Adrenal gland (tissue), 12 donors: ENCODE data around the gene SLC27A3. TPM values are rescaled to one million over a fixed set of nuclear protein-coding genes. Genes with fewer than 3 reads are reported as not detected.
A peak's percentile ranks its signal among the peaks of the same experiment; 100 is the strongest.

Experiments
- DNase-seq, 7 donors: peaks; one replicate each; pipeline ENCODE4 v3.0.0-alpha.2; 2019 to 2020
- H3K27ac ChIP-seq, 5 donors: fragments of 200-600 bp; sonication (generic) in 4 of 5; 1 replicate in 3 of 5; 2 replicates in 2 of 5; pipeline versions ENCODE4 v1.5.1 to v1.8.0; 2016 to 2020; ENCODE audit warnings: mild to moderate bottlenecking in 1 of 5
- H3K27me3 ChIP-seq: fragments of 200-600 bp; 2 replicates; pipeline ENCODE4 v1.8.0; 2021
- H3K36me3 ChIP-seq, 2 donors: fragments of 200-600 bp; replicated peaks in 1 of 2; 1 replicate in 1 of 2; 2 replicates in 1 of 2; pipeline versions ENCODE4 v1.5.1 to v1.8.0; 2018 to 2022
- H3K4me1 ChIP-seq, 2 donors: fragments of 200-600 bp; replicated peaks in 1 of 2; 1 replicate in 1 of 2; 2 replicates in 1 of 2; pipeline versions ENCODE4 v1.5.1 to v1.8.0; 2018 to 2021
- H3K4me3 ChIP-seq, 4 donors: fragments of 200-600 bp; sonication (generic) in 3 of 4; one replicate each; pipeline ENCODE4 v1.5.1; 2016 to 2018
- H3K9me3 ChIP-seq, 3 donors: fragments of 200-600 bp; sonication (generic) in 1 of 3; replicated peaks in 1 of 3; 1 replicate in 2 of 3; 2 replicates in 1 of 3; pipeline versions ENCODE4 v1.5.1 to v1.8.0; 2016 to 2021
- POLR2A ChIP-seq, 2 donors: fragments of 450-650 bp; IDR thresholded peaks; one replicate each; pipeline ENCODE4 v1.6.1; 2017; ENCODE audit warnings: antibody characterized with exemption in 2 of 2, mild to moderate bottlenecking in 2 of 2, moderate library complexity in 1 of 2
- WGBS, 4 donors: extraction: QIAGEN DNeasy Blood & Tissue Kit in 2 of 4; methylation state at CpG; one replicate each; pipeline versions ENCODE4 v1.1.5 to v1.1.7; 2013 to 2017; 5-methylcytosine and 5-hydroxymethylcytosine counted together
- intact Hi-C, 2 donors: fragments of 100-400 bp; cut with DNase I; formaldehyde crosslinking; loops; one replicate each; pipeline versions ENCODE4 v1.14.1 to v1.15.0; 2022 to 2023
- polyA plus RNA-seq, 3 donors: library from polyadenylated mRNA; stranded (reverse); fragments of 200-250 nt in 2 of 3; fragments of 350-450 nt in 1 of 3; fragmentation: Illumina TruSeq in 1 of 3; extraction: RNeasy Lipid Tissue Mini Kit (QIAGEN cat#74804) in 1 of 3; gene quantifications; one replicate each; pipeline ENCODE4 v1.2.3, GENCODE V29; 2013 to 2014
- total RNA-seq, 9 donors: library from RNA; depleted of rRNA in 4 of 9; stranded (reverse); fragments of >200 nt in 4 of 9; fragments of 120-200 nt in 1 of 9; fragmentation: NEBNext Ultra II Directional in 1 of 9; extraction: Animal tissue kit (Norgen Biotek cat#: 25700) in 1 of 9; gene quantifications; one replicate each; pipeline versions ENCODE4 v1.1.0 to v1.2.4, GENCODE V29; 2013 to 2023
- TF ChIP-seq, protein P1 (sequence below), 6 experiments: fragments of 450-650 bp in 4 of 6; fragments of 200-600 bp in 2 of 6; sonication (generic) in 1 of 6; IDR thresholded peaks; 1 replicate in 5 of 6; 2 replicates in 1 of 6; pipeline versions ENCODE4 v1.5.1 to v1.8.0; 2016 to 2021; ENCODE audit warnings: antibody characterized with exemption in 6 of 6, mild to moderate bottlenecking in 2 of 6, moderate library complexity in 1 of 6
- donor health status: healthy with polysubstance abuse.
- donor health status: Bipolar disorder and iron deficiency.
- donor health status: DM: yes; HTN: yes; CAD: no.
- donor health status: DM: no; HTN: no; CAD: no.
- donor health status: DM: no; HTN: no; CAD: no.
- donor health status: DM: yes; HTN: yes; CAD: no.

The SLC27A3 gene
- total and polyA plus RNA-seq, 12 donors, result 9.5 to 85.0 (median 15.9) TPM

GRCh38 chr1:153798468-153798780 is 23.2 kb downstream of the SLC27A3 start:
- no peak overlapping the region for H3K4me3 ChIP-seq

GRCh38 chr1:153799016-153799415 is 23.8 kb downstream of the SLC27A3 start:
- Histone ChIP-seq H3K36me3 (no peaks in the 10 kb centered on the region), H3K4me1 (peaks cover 0 to 8% of the 10 kb centered on the region in 2 donors), H3K9me3 (no peaks in the 10 kb centered on the region), H3K27me3 (no peaks in the 10 kb centered on the region), H3K27ac (no peak overlapping the region), H3K4me3 (no peak overlapping the region)
- 85 to 96% (median 91%) methylated on average over 4 of the region's 4 CpGs for WGBS, 4 donors
- TF ChIP-seq, protein P1, sequence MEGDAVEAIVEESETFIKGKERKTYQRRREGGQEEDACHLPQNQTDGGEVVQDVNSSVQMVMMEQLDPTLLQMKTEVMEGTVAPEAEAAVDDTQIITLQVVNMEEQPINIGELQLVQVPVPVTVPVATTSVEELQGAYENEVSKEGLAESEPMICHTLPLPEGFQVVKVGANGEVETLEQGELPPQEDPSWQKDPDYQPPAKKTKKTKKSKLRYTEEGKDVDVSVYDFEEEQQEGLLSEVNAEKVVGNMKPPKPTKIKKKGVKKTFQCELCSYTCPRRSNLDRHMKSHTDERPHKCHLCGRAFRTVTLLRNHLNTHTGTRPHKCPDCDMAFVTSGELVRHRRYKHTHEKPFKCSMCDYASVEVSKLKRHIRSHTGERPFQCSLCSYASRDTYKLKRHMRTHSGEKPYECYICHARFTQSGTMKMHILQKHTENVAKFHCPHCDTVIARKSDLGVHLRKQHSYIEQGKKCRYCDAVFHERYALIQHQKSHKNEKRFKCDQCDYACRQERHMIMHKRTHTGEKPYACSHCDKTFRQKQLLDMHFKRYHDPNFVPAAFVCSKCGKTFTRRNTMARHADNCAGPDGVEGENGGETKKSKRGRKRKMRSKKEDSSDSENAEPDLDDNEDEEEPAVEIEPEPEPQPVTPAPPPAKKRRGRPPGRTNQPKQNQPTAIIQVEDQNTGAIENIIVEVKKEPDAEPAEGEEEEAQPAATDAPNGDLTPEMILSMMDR (IDR thresholded peaks at IDR 0.05), result no peak
- no peak for TF ChIP-seq POLR2A (IDR thresholded peaks at IDR 0.05)
- intact Hi-C loops, result loop anchor here (5.0 to 10.0 kb wide), 2 partner anchors 146 to 188 kb away; partner anchors contain the start of genes DENND4B (in 2 of the 2) and RAB13 (in 2 of the 2)
- peak in 1 of 7 donors; percentile 24 for DNase-seq

More at GRCh38 chr1:153798468-153798780, 23.2 kb downstream of the SLC27A3 start:
- DNase-seq, result peak in 1 of 7 donors; percentile 47
- no peaks in the 10 kb centered on the region for H3K36me3 ChIP-seq
- TF ChIP-seq POLR2A (IDR thresholded peaks at IDR 0.05), result no peak
- TF ChIP-seq, protein P1 (IDR thresholded peaks at IDR 0.05), result no peak
- H3K27me3 ChIP-seq, result no peaks in the 10 kb centered on the region
- H3K4me1 ChIP-seq, result peaks cover 0 to 2% of the 10 kb centered on the region in 2 donors
- no peaks in the 10 kb centered on the region for H3K9me3 ChIP-seq
- intact Hi-C loops, result loop anchor here (5.0 to 10.0 kb wide), 2 partner anchors 146 to 189 kb away; partner anchors contain the start of genes DENND4B (in 2 of the 2) and RAB13 (in 2 of the 2)
- 76 to 82% (median 79%) methylated on average over 3 of the region's 3 CpGs for WGBS, 4 donors
- H3K27ac ChIP-seq, result no peak overlapping the region

DNA sequence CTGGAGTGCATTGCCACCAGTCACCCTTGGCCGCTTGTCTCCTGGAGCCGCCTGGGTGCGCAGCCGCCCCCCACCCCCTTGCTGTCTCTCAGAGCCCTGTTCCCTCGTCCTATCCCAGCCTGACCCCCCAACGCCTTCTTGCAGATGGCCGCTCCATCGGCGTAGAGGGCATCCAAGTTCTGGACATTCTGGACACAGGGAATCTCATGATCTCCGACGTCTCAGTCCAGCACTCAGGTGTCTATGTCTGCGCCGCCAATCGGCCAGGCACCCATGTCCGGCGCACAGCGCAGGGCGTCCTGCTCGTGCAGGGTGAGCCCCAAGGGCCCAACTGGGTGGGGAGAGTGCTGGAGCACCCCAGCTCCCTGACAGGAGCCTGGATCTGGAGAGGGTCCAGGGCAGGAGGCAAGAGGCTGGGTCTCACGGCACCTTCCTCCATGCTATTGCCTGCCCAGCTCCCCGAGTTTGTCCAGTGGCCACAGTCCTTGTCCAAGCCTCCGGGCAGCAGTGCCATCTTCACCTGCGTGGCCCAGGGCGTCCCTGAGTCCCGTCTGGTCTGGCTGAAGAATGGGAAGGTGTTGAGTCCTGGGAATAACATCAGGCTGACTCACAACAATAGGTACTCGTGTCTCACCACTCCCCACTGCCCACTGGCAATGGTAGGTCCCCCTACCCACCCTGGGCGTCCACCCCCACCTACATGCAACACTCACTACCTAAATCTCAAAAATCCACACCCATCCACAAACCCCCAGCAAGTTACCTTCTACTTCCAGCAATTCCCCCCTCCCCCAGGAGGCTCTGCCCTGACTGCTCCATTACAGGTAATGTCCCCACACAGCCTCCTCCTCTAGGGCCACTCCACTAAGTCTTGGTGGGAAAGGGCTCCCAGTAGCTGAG is 24.6 kb downstream of the SLC27A3 start:
- TF ChIP-seq, protein P1 (IDR thresholded peaks at IDR 0.05), result no peak
- TF ChIP-seq POLR2A (IDR thresholded peaks at IDR 0.05), result no peak
- no peaks in the 10 kb centered on the region for H3K27me3 ChIP-seq
- no peaks in the 10 kb centered on the region for H3K36me3 ChIP-seq
- intact Hi-C loops, result loop anchor here (5.0 to 10.0 kb wide), 2 partner anchors 145 to 187 kb away; partner anchors contain the start of genes DENND4B (in 2 of the 2) and RAB13 (in 2 of the 2)
- peak in 1 of 7 donors; percentile 51 for DNase-seq
- no peak overlapping the region for H3K4me3 ChIP-seq
- H3K27ac ChIP-seq, result no peak overlapping the region
- H3K4me1 ChIP-seq, result peaks cover 0 to 10% of the 10 kb centered on the region in 2 donors
- WGBS, 4 donors, result 87 to 94% (median 93%) methylated on average over 8 to 27 of the region's 27 CpGs
- H3K9me3 ChIP-seq, result no peaks in the 10 kb centered on the region

- no peaks in the 10 kb centered on the region for H3K9me3 ChIP-seq
- no peak overlapping the region for H3K4me3 ChIP-seq
- no peaks in the 10 kb centered on the region for H3K36me3 ChIP-seq
- H3K27ac ChIP-seq, result no peak overlapping the region
- WGBS, 4 donors, result 72 to 94% (median 84%) methylated on average over 2 to 7 of the region's 7 CpGs
- DNase-seq, result peak in 2 of 7 donors; percentile 24 to 49
- TF ChIP-seq, protein P1 (IDR thresholded peaks at IDR 0.05), result no peak
- TF ChIP-seq POLR2A (IDR thresholded peaks at IDR 0.05), result no peak
- intact Hi-C loops, result no loop called here
- H3K27me3 ChIP-seq, result no peaks in the 10 kb centered on the region
- peaks cover 0 to 16% of the 10 kb centered on the region in 2 donors for H3K4me1 ChIP-seq
Observed at GRCh38 chr1:153800516-153800915, 25.3 kb downstream of the SLC27A3 start.
